Measurements from ENCODE around the gene DSCAM. TPM values are rescaled to one million over a fixed set of nuclear protein-coding genes. Genes with fewer than 3 reads are reported as not detected.

Gene DSCAM
- total RNA-seq, 4 donors from 2014 or later = under 0.01 to 0.44 TPM; not detected in 2

DNA sequence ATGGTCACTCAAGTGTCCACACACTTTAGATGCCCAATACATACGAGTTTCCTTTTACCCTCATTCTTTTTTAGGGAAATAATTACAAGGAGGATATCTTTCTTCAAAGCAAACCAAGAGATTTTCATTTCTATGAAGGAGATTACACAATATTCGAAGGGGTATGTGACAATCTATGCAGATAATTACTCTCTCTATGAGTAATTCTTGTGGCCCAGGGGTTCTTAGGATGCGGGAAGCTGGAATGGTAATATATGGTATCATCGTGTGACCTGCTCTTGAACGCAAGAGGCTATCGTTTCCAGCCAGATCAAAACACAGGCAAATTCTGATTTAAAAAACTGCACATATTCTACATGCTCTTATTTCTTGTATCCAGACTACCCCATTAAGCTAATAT is 14.6 kb downstream of the DSCAM start:
- Histone ChIP-seq H3K36me3 (no peaks in the 10 kb centered on the region), H3K9me3 (peaks cover 0 to 2% (median 0%) of the 10 kb centered on the region in 4 donors), H3K4me1 (no peaks in the 10 kb centered on the region), H3K4me3 (no peak overlapping the region), H3K27ac (no peak overlapping the region), H3K27me3 (no peaks in the 10 kb centered on the region)
- DNase-seq (ENCODE audit: low spot score in 2 of 2) = no peak
- 93% methylated on average over 6 of the region's 6 CpGs for WGBS, 2 donors
- TF ChIP-seq CTCF (IDR thresholded peaks at IDR 0.05) = no peak
- no peak for TF ChIP-seq POLR2A (IDR thresholded peaks at IDR 0.05)
- TF ChIP-seq EP300 (IDR thresholded peaks at IDR 0.05) = no peak

- no peaks in the 10 kb centered on the region for H3K36me3 ChIP-seq
- H3K27ac ChIP-seq = no peak overlapping the region
- no peaks in the 10 kb centered on the region for H3K4me1 ChIP-seq
- TF ChIP-seq CTCF (IDR thresholded peaks at IDR 0.05) (no peak), POLR2A (IDR thresholded peaks at IDR 0.05) (no peak), EP300 (IDR thresholded peaks at IDR 0.05) (no peak)
- H3K27me3 ChIP-seq = no peaks in the 10 kb centered on the region
- H3K9me3 ChIP-seq = peaks cover 0 to 2% (median 0%) of the 10 kb centered on the region in 4 donors
- DNase-seq (ENCODE audit: low spot score in 2 of 2) = no peak
- no peak overlapping the region for H3K4me3 ChIP-seq
- WGBS, 2 donors = 72 to 79% methylated on average over 4 of the region's 4 CpGs
Measured at GRCh38 chr21:40830836-40831235, 16.1 kb downstream of the DSCAM start.

DNA sequence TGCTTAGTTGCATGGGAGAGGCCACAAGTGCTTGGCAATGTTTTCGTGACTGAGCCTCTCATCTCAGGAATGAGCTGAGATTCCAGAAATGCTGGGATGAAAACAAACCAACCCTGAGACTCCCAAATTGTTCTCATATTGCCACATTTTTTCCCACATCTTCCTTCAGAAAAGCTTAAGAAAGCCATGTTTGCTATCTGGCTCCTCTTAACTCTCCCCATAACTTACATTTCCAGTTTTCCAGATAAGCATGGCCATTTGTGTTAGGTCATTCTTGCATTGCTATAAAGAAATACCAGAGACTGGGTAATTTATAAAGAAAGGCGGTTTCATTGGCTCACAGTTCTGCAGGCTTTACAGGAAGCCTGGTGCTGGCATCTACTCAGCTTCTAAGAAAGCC is 17.2 kb downstream of the DSCAM start:
- no peak overlapping the region for H3K4me3 ChIP-seq
- TF ChIP-seq POLR2A (IDR thresholded peaks at IDR 0.05) = no peak
- TF ChIP-seq EP300 (IDR thresholded peaks at IDR 0.05) = no peak
- no peak for TF ChIP-seq CTCF (IDR thresholded peaks at IDR 0.05)
- 90 to 97% methylated on average over 2 of the region's 2 CpGs for WGBS, 2 donors
- DNase-seq (ENCODE audit: low spot score in 2 of 2) = no peak
- H3K27me3 ChIP-seq = no peaks in the 10 kb centered on the region
- H3K4me1 ChIP-seq = no peaks in the 10 kb centered on the region
- no peak overlapping the region for H3K27ac ChIP-seq
- H3K9me3 ChIP-seq = peaks cover 0 to 2% (median 0%) of the 10 kb centered on the region in 4 donors
- no peaks in the 10 kb centered on the region for H3K36me3 ChIP-seq

DNA sequence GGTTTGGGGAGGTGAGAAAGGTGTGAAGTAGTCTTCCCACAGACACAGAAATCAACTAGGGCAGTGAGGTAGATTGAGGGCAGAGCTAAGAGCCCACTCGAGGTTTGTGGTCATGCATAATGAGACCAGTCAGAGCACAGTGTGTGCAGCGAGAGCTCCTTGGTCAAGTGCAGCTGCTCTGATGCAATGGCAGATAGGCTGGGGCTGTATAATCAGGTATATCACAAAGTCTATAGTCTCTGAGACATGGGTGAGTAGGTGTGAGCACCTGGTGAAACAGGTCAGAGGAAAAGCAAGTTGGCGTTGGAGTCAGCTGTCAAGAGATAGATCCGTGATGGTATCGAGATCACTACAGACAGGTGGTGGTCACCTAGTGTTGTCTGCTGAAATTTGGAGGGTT is 17.6 kb downstream of the DSCAM start:
- DNase-seq (ENCODE audit: low spot score in 2 of 2) = no peak
- Histone ChIP-seq H3K36me3 (no peaks in the 10 kb centered on the region), H3K4me1 (no peaks in the 10 kb centered on the region), H3K9me3 (peaks cover 0 to 2% (median 0%) of the 10 kb centered on the region in 4 donors), H3K4me3 (no peak overlapping the region), H3K27ac (no peak overlapping the region), H3K27me3 (no peaks in the 10 kb centered on the region)
- TF ChIP-seq CTCF (IDR thresholded peaks at IDR 0.05) (no peak), POLR2A (IDR thresholded peaks at IDR 0.05) (no peak), EP300 (IDR thresholded peaks at IDR 0.05) (no peak)
- WGBS, 2 donors = 88 to 92% methylated on average over 5 of the region's 5 CpGs

GRCh38 chr21:40827509-40827908 is 19.4 kb downstream of the DSCAM start:
- no peak overlapping the region for H3K4me3 ChIP-seq
- no peaks in the 10 kb centered on the region for H3K36me3 ChIP-seq
- no peak overlapping the region for H3K27ac ChIP-seq
- 87 to 96% methylated on average over 4 of the region's 4 CpGs for WGBS, 2 donors
- H3K9me3 ChIP-seq = peaks cover 0 to 2% (median 0%) of the 10 kb centered on the region in 4 donors
- H3K27me3 ChIP-seq = no peaks in the 10 kb centered on the region
- no peaks in the 10 kb centered on the region for H3K4me1 ChIP-seq
- no peak for DNase-seq (ENCODE audit: low spot score in 2 of 2)
- TF ChIP-seq EP300 (IDR thresholded peaks at IDR 0.05) (no peak), CTCF (IDR thresholded peaks at IDR 0.05) (no peak), POLR2A (IDR thresholded peaks at IDR 0.05) (no peak)
